ENCODE results near the gene DNMT3A.
"Not testable (repeated sequence)": the region's sequence is repeated elsewhere in the genome, so short reads cannot be mapped to it uniquely, and the experiment has no call there.

The DNMT3A gene

DNA sequence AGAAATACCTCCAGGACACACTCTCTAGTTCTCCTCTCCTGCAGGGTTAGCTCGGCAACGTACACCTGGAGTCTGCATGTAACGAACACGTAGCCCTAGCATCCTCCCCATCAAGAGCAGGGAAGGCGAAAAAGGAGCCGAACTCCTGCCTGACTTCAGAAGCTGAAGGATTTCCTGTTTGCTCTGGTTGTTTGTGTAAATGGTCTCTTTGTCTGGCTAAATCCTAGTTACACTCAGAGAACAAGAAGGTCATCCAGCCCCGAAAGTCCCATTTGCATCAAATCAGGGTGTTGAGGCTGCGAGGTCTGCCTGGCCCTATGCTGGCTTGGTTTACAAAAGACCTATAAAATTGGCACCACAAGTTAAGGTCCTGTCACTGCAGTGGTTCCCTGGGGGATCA is 107.0 kb downstream of the DNMT3A start:
- no peak for DNase-seq (ENCODE audit: low spot score)

DNA sequence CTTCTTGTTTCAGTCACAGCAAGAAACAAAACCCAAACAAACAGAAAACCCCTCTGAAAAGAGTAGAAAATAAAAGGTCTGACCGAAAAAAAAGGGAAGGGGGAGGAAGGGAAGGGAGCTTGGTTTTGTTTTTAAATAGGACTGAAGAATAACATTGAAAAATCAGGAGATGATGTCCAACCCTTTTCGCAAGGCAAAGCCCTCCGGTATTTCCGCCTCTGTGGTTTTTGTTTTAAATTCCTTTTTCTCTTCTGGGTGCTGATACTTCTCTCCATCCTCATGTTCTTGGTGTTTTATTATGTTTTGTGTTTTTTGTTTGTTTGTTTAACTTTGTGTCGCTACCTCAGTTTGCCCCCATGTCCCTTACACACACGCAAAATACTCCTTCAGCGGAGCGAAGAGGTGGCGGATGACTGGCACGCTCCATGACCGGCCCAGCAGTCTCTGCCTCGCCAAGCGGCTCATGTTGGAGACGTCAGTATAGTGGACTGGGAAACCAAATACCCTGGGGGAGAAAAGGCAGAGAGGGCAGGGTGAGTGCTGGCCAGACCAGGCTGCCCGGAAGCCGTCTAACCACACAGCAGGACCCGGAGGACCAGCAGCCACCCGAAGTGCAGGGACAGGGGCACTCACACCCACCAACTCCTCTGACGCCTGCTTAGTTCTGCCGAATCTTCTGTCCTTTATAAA is 107.7 kb downstream of the DNMT3A start:
- no peak for DNase-seq (ENCODE audit: low spot score)

DNA sequence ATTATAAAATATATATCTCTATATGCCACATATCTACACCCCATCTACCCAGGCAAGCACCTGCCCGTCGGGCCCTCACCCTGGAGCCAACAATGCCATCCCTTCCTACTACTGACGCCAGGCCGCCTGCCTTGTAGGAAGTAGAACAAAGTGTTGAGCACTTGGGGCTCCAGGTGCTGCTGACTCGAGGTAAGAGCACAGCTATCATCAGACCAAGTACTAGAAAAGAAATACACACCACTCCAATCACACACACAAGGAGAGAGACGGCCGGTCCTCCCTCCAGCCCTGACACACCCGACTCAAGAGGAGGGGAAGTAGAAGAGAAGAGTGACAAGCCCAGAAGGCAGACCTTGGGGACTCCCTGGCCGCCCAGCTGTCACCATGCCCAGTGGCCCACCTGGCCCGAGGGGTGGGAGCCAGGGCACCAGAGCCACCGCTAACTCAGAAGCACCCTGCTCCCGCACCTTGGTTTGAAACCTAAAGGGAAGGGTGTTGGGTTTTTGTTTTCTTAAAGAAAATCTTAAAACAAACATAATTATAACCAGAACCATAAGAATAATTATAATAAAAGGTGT is 109.4 kb downstream of the DNMT3A start:
- no peak for DNase-seq (ENCODE audit: low spot score)

DNA sequence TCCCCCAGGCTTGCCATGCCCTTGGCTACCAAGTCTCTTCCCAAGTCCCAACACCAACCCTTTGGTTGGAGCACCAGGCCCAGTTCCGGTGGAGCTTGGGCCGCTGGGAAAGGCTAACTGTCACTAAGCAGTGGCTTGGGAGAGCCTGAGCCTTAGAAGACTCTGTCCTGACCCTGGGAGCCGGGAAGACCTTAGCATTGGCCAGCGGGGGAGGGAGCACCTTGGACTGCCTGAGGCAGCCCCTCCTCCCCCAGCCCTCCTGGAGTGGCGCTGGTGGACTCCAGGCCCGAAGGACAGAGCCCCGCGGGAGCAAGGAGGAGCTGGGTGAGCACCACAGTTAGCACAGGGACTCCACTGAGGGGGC is 110.8 kb downstream of the DNMT3A start:
- no peak for DNase-seq (ENCODE audit: low spot score)

DNA sequence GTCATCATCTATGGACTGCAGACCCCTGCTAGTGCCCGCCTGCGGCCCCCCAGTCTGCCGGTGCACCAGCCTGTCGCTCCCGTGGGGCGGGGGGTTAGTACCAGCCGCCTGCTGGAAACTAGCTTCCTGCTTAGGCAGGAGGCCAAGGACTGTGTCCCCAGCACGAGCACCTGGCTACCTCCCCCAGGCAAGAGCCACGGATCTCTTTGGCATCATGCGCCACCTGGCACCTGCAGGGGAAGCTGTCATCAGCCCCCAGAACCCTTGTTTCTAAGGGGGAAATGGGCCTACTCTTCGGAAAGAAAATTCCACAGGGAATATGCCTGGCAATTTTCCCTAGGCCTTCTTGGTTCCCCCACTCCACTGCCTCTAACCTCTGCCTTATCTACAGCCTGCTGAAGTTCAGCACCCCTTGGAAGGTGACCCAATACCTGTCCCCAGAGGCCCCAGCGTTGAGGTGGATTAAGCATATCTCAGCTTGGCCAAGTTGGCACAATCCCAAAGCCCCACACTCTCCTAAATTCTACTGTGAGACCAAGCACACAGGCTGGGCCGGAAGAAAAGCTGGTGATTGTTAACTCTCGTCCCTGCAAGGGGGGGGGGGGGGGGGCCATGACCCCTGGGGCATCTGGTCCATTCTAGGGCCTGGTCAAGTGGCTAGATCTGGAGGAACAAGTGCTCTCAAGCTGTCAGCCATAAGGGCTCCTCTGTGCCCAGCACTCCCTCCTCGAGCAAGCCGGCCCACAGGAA is 111.4 kb downstream of the DNMT3A start:
- no peak for DNase-seq (ENCODE audit: low spot score)

DNA sequence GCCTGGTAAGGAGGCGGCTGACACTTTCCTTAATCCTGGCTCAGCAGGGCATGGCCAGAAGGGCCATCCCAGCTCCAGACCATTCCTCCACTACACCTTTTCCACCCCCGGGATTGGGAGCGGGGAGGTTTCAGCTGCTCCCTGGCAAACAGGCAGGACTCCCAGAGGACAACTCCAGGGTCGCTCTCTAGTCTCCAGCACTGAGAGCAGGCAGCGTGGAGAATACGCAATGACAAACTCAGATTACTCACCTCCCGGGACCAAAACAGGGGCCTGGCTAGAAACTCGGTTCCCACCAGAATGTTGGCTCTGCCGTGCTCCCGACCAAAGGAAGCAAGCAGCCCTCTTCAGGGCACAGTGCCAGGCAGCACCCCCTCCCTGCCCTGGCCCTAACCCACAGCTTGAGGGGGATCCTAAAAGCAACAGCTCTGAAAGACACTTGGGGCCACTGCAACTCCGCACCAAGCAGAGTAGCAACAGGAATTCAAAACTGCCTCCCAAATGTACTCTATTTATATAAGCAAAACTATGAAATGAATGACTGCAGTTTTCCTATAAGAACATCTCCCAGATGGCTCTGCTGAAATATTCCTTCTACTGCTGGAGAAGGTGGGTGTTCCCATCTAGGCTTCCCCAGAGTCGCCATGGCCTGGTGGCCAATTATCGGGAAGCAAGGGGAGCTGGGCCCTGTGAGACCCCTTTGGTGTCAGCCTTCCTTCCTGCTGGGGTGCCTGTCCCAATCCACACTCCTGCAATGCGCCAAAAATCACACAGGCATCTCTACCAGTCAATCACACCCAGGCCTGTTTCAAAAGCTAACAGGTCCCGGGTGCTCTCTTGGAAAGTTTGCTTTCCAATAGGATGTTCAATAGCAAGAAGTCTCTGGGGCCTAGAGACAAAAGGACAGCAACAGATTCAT is 112.2 kb downstream of the DNMT3A start:
- peak; percentile 15 for DNase-seq (ENCODE audit: low spot score)

DNA sequence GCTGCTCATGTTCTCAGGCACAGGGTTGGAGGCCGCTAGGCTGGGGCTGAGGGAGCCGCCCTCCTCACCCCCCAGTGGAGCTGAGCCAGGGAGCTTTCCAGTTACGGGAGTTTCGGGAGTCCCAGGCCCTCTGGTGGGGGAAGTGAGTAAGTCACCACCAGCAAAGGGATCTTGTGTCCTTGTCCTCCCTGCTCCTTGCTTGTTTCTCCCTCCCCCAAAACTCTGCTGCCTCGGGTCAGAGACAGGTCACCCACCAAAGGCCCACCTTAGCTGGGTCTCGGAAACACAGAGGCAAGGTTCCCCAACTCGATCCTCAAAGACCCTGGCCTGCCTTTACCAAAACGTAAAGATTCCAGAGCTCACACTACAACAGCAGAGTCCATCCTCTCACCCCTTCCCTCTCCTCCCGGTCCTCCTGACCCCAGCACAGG is 112.9 kb downstream of the DNMT3A start:
- DNase-seq (ENCODE audit: low spot score), result peak; percentile 93

DNA sequence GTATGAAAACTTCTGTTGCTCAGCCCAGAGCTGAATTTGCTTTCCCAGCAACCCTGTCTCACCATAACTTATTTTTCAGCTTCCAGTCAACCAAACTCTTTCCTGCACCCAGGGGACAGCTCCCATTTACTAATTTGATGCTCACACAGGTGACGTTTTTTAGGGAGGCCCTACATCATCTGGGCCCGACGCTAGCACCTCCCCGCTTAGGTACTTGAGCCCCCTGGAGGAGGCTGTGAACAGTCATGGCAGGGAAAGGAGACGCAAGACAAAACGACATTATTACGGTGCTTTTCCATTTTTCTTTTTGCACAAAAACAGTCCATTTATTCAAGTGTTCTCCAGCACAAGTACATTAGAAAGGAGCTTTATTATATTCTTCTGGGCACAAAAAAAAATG is 114.1 kb downstream of the DNMT3A start:
- no peak for DNase-seq (ENCODE audit: low spot score)

DNA sequence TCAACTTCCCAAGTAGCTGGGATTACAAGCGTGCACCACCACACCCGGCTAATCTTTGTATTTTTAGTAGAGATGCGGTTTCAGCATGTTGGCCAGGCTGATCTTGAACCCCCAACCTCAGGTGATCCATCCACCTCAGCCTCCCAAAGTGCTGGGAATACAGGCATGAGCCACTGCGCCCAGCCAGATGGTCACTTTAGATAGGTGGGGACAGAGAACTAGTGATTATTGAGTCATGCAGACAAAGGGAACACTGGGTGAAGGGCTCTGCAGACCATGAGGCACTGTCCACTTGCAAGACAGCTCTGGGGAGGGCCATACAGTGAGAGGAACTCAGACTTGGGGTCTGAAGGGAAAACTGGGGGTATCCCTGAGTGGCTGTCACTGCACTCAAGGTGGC is 114.9 kb downstream of the DNMT3A start:
- no peak for DNase-seq (ENCODE audit: low spot score)

DNA sequence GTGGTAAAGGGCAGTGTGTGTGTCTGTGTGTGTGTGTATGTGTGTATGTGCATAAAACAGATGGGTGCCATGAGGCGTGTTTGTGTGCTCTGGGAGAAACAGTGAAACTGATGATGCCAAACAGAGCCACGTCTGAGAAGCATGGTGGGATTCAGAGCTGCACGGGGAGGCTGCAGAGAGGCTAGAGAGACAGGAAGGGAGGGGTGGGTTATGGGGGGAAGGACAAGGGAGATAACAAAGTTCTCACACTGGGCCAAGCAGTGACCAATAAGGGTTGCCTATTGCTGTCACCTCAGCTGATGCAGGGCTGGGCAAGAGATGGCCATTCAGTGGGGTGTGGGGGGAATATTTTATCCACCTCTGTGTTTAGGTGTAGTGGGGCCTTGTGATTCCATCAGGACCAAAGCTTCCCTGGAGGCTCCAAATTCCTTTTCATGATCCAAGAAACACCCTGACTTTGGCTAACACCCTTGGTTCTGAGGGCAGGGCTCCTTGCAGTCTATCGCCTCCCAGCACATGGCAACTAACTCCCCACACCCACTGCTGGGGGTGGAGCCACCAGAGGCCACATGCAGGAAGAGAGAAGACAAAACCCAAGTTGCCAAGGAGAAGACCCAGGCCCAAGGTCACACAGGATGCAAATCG is 119.1 kb downstream of the DNMT3A start:
- no peak for DNase-seq (ENCODE audit: low spot score)

DNA sequence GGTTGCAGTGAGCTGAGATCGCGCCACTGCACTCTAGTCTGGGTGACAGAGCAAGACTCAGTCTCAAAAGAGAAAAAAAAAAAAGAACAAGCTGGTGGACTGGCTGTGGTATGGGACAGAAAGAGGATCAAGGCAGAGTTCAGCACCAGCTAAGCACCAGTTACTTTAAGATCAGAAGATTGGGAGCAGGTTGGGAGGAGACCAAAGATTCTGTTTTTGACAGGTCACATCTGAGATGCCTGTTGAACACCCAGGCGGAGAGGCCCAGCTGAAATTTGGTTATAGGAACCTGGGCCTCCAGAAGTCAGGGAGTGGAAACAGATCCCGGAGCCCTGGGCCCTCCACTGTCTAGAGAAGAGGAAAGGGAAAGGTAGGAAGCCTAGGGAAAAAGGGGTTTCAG is 120.1 kb downstream of the DNMT3A start:
- DNase-seq (ENCODE audit: low spot score), result no peak

DNA sequence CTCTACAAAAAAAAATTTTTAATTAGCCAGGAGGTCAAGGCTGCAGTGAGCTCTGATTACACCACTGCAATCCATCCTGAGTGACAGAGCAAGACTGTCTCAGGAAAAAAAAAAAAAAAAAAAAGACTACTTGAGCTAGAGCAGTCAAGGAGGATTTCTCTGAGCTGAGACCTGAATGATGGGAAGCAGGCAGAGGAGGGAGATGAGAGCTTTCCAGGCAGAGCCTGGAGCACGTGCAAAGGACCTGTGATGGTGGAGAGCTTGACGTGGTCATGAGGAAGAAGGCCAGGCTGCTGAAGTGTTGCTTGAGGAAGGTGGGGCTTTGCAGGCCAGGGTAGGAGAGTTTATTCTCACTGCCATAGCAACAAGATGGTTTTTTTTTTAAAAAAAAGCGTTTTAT is 121.4 kb downstream of the DNMT3A start:
- DNase-seq (ENCODE audit: low spot score), result no peak

DNA sequence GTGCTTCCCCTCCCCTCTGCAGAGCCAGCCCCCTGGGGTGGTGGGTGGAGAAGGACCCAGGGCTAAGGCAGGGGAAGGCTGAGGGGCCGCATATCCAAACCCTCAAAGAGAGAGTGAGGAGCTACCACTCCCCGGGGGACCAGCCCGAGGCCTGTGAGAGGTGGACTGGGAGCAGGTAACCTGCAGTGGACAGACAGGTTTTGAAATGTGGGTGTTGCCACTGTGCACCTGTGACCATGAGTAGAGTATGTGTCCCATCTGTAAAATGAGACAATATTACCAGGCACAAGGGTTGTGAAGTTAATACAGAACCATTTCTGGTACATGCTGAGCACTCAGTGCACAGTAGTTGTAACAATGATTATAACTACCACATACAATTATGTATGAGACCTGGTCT is 122.1 kb downstream of the DNMT3A start:
- no peak for DNase-seq (ENCODE audit: low spot score)

DNA sequence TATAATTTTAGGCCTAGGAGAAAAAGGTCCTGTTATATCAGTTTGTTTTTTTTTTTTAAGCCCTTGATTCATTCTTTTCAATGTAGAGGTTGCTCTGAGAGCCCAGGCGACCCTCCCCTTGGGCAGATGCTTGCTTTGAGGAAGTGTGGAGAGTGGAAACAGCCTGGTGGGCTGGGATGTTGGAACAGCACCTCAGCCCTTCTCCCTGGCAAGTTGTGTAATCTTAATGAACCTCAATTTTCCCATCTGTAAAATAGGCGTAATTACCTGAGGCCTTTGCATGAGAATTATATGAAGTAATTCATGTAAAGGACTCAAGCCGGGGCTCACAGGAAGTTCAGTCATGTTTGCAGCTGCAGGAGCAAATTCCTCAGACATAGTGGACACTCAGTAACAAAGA is 123.6 kb downstream of the DNMT3A start:
- DNase-seq (ENCODE audit: low spot score), result no peak

DNA sequence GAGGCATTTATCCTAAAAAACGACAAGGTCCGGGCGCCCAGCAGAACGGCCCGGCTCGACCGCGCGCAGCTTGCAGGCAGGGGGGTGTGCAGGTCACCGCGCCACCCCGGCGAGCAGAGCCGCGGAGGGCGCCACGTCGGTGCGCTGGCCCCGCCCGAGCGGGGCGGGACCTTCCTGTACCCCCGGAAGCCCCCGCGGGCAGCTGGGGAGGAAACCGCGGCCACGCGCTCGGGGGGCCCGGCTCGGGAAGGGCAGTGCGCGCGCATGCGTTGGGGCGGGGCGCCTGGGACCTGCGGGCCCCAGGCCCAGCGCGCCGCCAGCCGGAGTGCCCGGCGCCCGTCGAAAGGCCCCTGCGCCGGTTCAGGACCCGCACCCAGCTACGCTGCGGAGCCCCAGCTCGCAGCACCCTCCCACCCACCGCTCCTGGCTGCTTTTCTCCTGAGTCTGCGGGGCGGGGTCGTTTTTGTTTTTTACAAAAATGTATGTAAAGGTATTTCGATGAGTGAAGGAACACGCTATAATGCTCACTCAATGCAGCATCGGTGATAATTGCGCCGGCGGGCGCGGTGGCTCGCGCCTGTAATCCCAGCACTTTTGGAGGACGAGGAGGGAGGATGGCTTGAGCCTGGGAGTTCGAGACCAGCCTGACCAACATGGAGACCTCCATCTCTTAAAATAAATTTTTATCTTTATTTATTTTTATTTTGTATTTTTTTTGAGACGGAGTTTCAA is 125.6 kb downstream of the DNMT3A start:
- no peak for DNase-seq (ENCODE audit: low spot score)

DNA sequence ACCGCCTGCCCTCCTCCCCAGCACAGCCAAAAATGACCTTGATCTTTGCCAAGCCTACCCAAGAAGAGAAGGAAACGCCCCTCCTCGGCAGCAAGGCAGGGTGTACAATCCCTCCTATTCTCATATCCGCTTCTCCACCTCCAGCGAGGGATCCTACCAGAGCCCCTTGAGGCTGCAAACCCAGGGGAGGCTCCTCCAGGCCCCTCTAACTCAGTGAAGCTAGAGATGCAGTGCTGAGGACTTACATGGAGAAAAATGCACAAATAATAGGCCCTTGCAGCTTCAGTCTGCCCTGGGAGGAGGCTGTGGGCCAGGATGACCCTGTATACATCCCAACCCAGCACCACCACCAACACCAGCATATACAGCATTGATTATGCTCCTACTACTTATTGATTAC is 126.5 kb downstream of the DNMT3A start:
- DNase-seq (ENCODE audit: low spot score), result no peak

DNA sequence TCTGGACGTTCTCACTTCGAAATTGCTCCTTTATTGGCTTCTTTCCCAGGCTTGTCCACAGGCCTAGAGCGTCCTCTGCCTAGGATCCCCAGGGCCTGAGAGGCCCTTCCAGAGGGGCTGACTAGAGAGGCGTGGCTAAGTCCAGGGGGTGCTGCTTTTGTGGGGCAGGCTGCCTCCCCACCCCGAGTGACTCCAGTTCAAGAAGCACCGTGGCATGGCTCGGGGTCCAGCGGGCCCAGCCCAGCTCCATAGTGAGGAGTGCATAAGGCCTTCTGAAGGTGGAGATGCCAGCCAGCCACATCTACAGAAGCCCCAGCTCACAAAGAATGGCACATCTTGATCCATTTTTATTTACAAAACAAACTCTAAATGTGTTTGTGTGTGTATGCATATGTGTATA is 128.5 kb downstream of the DNMT3A start:
- DNase-seq (ENCODE audit: low spot score), result no peak

DNA sequence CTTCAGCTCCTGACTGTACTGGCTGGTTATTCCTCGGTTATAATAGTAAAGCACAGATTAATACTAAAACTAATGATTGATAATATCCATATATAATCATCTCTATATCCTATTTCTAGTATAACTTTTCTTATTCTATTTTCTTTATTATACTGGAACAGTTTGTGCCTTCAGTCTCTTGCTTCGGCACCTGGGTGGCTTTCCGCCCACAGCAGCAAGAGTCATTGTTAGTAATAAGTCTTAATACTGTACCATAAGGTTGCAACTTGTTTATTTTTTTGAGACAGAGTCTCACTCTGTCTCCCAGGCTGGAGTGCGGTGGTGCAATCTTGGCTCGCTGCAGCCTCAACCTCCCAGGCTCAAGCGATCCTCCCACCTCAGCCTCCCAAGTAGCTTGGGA is 130.8 kb downstream of the DNMT3A start:
- DNase-seq (ENCODE audit: low spot score), result not testable (repeated sequence)

DNA sequence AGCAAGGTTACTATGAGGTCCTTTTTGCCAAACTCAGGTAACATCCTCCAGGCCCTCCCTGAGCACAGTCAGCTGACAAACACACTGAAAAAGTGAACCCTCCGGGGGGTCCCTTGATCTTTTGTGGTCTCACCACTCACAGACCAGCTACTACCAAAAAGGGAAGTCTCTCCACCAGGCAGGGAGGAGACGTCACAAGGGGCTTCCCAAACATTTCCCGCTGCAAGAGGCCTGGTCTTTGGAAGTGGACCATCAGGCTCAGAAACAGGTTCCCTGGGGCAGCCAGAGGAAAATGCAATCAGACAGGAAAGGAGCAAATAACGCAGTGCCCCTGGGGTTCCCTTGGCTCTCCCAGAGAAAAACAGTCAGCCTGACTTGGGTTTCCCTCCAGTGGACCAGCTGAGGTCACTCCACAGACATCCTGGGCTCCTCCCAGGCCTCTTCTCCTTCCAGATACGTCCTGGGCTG is 134.6 kb downstream of the DNMT3A start:
- no peak for DNase-seq (ENCODE audit: low spot score)

DNA sequence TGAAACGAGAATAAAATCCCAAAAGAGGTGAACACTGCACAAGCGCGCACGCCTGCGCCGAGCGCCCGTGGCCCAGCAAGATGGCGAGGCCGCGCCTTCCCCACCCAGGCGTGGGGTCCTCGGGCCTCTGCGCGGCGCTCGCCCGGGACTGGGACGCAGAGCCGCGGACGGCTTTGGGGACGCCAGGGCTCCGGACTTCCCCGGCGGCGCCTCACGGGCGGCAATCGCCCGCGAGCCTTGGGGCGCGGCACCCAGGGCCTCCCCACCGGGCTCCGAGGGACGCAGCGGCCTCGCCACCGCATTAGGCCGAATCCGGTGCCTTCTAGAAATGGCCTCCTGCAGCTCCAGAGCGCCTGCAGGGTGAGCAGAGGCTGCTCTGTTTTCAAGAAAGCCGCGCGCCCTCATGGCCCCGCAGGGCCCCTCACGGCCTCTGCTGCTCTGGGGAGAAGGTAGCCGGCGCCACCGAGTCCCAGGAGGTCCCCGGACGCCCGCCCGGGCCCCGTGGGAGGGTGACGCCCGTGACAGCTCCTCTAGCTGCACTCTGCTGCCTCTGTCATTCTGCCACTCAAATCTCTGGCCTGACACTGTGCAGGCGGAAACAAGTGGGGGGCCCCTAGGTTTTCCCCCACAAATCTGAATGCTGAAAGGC is 137.4 kb downstream of the DNMT3A start:
- peak; percentile 48 for DNase-seq (ENCODE audit: low spot score)

DNA sequence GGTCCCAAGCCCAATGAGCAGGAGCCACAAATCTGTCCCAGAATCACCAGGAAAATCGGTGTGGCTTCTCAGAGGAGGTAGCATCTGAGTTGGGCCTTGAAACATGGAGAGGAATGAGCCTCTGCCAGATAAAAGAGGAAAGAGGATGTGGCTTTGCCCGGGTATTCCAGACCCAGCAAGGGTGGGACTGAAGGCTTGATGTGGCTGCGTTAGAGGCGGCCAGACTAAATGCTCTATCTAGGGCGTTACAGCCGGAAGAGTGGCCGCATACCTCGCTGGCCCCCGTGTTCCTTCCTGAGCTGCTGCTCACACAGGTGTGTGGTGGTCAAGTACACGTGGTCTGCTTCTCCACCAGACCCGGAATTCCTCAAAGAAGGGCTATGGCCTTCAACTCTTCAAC is 139.4 kb downstream of the DNMT3A start:
- no peak for DNase-seq (ENCODE audit: low spot score)

Data from HuH-7 (cell line).